ENCODE measurements around the gene ZBTB20.

The ZBTB20 gene

GRCh38 chr3:114659109-114660061 is 487.7 kb downstream of the ZBTB20 start:
- DNase-seq (ENCODE audit: insufficient read length, low spot score) (no peak), FAIRE-seq (no peak)

- FAIRE-seq (no peak), DNase-seq (ENCODE audit: insufficient read length, low spot score) (no peak)
Observed at GRCh38 chr3:114651555-114651954, 495.5 kb downstream of the ZBTB20 start.

- FAIRE-seq (no peak), DNase-seq (ENCODE audit: insufficient read length, low spot score) (peak; percentile 7)
Observed at GRCh38 chr3:114650808-114651207, 496.3 kb downstream of the ZBTB20 start.

DNA sequence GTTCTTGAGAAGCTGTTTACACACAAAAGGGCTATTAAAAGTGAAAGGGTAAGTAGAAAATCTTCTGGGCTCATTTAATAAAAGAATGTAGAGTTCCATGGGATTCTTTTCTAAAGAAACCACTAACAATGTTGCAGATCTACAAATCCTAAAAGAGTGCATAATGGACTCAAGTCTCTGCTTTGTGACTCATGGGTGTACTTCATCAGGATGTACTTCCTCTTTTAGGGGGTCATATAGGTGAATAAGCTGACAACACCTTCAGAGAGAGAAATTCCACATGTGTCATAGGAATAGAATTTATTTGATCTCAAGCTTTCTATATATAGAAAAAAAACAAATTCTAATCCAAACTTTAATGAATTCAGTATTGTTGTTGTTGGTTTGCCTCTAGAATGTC is 497.8 kb downstream of the ZBTB20 start:
- DNase-seq (ENCODE audit: insufficient read length, low spot score) (no peak), FAIRE-seq (no peak)

GRCh38 chr3:114646526-114646925 is 500.6 kb downstream of the ZBTB20 start:
- DNase-seq (ENCODE audit: insufficient read length, low spot score), result no peak
- no peak for FAIRE-seq

DNA sequence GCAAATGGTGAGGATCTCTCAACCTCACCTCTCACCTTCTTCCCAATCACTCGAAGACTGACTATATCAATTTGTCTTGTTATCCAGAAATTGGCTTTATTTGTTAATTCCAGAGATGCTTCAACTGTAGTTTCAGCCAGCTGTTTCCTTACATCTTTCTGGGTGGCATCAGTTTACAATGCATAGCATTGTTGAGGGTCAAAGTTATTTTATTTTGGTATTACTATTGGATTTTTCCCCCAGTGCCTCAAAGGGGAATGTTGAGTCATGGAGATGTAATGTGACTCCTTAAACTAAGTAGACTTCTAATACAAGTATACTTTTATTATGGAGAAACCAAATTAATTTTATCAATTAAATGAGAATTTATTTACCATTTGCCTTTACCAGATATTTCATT is 501.7 kb downstream of the ZBTB20 start:
- no peak for FAIRE-seq
- DNase-seq (ENCODE audit: insufficient read length, low spot score), result no peak

DNA sequence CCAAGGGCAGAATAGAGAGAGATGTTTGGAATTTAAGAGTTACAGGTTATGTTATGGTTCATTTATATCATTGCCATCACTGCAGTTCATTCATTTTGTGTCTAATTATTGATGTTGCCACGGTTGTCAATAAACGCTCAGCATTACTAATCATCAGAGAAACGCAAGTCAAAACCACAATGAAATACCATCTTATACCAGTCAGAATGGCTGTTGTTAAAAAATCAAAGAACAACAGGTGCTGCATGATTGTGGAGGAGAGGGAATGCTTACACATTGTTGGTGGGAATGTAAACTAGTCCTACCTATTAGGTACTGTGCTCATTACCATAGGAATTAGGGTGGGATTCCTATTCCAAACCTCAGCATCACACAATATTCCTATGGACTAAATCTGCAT is 502.7 kb downstream of the ZBTB20 start:
- FAIRE-seq (no peak), DNase-seq (ENCODE audit: insufficient read length, low spot score) (no peak)

DNA sequence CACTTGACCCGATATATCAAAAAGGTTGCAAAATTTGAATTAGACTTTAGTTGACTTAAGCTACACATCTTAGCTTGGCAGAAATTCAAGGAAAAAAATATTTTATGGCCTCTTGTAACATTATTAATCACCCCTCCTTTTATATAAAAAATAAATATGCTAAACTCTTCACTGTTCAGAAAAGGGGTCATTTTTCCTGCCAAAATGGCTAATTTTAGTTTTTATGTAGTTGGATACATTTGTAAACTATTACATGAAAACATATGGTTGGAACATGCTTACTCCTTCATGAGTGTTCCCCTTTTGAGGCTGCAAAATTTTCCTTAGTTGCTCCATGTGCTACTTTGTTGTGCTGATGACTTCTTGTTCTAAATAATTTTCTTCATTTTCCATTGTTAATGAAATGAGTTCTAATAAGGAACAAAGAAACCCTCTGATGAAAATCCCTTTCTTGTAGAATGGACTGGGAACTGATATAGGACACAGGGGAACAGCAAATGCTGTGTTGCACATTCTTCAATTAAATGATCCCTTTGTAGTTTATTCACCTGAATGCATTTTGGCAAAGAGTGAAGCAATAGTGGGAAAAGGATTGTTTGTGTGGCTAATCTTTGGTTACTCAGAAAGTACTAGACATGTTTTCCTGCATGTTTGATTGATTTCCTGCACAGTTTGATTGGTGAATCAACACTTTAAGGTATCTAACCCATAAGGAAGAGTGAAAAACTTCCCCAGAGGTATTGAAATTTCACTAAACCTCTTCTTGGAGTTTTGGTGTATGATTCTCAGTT is 503.9 kb downstream of the ZBTB20 start:
- FAIRE-seq (no peak), DNase-seq (ENCODE audit: insufficient read length, low spot score) (no peak)

GRCh38 chr3:114640126-114640525 is 507.0 kb downstream of the ZBTB20 start:
- DNase-seq (ENCODE audit: insufficient read length, low spot score) (no peak), FAIRE-seq (no peak)

DNA sequence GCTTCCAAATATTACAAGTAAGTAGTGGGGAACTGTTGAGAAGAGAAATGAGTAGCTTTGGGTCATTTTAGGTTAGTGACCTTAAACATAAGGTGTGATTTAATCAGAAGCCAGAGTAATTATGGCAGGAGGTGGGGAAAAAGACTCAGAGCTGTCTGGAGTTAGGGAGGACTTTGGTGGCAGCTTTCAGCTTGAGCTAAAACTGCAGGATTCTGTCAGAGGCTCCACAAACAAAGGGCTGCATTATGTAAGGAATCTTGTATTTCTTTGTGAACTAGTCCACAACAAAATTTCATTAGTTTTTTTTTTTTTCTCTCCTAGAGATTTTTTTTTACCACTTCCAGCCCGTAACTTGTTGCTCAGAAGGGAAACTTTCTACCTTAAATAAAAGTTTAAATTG is 507.9 kb downstream of the ZBTB20 start:
- FAIRE-seq, result no peak
- no peak for DNase-seq (ENCODE audit: insufficient read length, low spot score)

GRCh38 chr3:114635878-114636277 is 511.2 kb downstream of the ZBTB20 start:
- DNase-seq (ENCODE audit: insufficient read length, low spot score), result no peak
- FAIRE-seq, result no peak

- FAIRE-seq, result no peak
Observed at GRCh38 chr3:114634635-114635034, 512.5 kb downstream of the ZBTB20 start.

GRCh38 chr3:114632757-114633424 is 514.2 kb downstream of the ZBTB20 start:
- FAIRE-seq (no peak), DNase-seq (ENCODE audit: insufficient read length, low spot score) (no peak)

More at GRCh38 chr3:114634635-114635034, 512.5 kb downstream of the ZBTB20 start:
- DNase-seq (ENCODE audit: insufficient read length, low spot score), result no peak

DNA sequence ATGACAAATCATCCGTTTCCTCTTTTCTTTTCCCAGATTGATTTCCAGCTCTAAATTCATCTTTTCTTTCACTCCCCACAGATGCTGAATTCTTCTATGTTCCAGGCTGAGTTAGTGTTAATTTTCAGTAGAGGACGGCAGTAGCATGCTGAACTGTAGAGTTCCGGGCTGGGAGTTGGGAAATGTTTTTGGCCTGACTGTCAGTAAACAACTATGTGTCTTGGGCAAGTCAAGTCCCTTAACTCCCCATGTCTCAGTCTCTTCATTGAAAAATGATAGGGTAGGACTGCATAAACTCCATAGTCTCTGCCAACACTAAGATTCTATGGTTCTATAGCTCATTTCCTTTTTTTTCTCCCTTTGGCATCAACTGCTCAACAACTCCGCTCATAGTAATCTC is 519.3 kb downstream of the ZBTB20 start:
- no peak for DNase-seq (ENCODE audit: insufficient read length, low spot score)
- FAIRE-seq, result no peak

GRCh38 chr3:114626751-114627150 is 520.3 kb downstream of the ZBTB20 start:
- DNase-seq (ENCODE audit: insufficient read length, low spot score) (no peak), FAIRE-seq (no peak)

DNA sequence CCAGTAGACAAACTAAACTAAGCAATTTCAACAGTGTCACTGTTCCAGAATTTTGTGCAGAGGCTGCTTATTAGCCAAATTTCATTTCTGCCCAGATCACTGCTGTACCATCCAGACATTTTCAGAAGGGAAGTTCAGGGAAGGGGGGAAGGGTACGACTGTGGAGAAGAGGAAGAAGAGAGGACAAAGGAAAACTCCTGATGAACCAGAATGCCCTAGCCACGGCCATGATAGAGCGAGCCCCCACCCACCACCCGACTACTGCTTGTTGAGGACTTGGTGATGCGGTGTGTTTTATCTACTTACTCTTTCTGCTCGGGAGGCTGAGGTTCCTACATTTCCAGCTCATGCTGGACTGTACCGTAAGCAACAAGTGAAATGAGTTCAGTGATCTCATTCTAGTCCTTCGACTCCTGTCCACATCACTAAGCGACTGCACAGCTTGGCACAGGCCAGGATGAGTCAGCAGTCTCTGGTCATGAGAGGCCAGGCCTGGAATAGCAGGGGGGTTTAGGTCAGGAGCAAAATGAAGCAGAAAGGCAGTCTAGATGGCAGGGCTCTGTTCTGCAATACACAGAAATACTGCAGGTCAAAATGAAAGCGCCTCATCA is 522.4 kb downstream of the ZBTB20 start:
- peak; percentile 73 for DNase-seq (ENCODE audit: insufficient read length, low spot score)
- FAIRE-seq, result peak; percentile 83

DNA sequence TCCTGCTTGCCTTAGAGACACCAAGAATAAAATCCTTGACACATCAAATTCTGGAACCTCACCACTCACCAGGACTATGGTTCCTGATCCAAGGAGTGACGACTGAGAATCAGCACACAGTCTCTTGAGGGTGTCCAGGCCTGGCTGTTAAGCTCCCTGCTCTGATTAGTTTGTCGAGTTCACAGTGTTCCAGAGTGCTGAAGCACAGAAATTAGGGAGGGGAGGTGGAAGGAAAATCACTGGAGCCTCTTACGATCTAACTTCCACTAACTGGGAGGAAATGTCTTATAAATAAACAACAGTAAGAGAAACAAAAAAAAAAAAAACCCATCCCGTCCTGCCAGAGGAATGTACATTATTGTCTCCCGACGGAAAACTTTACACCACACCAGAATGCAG is 523.0 kb downstream of the ZBTB20 start:
- FAIRE-seq (no peak), DNase-seq (ENCODE audit: insufficient read length, low spot score) (no peak)

DNA sequence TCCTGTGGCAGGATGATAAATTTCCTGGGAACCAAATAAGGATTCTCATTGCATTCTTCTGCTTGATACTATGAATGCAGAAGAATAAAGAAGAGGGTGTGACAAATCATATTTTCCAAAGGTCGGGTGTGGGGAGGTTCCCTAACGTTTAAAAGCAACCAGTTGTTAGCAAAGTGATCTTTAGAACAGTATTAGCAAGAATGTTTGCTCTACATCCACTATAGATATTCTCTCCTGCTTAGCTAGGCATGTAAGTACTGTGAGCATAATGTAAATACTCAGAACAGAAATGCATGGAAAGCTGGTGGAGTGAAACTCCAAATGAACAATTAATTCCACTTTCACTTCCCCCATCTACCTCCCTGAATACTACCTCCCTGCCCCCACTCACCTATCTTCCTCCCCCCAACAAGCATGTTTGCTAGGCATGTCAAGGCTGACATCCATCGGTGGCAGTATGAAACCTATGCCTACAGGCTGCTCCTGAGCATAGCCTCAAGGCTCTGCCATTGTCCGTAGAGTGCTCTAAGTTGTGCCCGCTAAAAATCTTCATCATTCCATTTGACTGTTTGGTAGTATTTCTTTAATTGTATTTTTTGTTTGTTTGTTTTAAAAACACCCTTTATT is 523.6 kb downstream of the ZBTB20 start:
- DNase-seq (ENCODE audit: insufficient read length, low spot score) (no peak), FAIRE-seq (no peak)

- DNase-seq (ENCODE audit: insufficient read length, low spot score) (no peak), FAIRE-seq (no peak)
Observed at GRCh38 chr3:114622001-114622400, 525.1 kb downstream of the ZBTB20 start.

DNA sequence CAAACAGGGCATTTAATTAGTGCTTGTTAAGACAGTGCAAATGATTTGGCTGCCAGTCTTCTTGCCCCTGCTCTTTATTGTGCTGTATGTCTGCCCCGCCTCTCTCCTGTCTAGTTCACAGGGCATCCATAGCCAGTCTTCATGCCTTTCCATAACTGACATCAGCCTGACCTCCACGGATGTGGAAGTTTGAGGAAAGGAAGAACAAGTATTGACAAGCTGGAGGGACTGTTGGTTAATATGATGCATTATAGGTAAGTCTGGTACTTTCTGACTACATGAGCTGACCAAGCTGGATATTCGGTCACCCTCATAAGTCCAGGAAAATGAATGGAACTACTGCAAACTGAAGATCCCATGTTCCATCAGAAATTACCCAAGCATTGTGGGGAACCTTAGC is 527.3 kb downstream of the ZBTB20 start:
- FAIRE-seq (no peak), DNase-seq (ENCODE audit: insufficient read length, low spot score) (no peak)
